HFFc6 (cell line): ENCODE measurements around the gene JARID2. TPM values are rescaled to one million over a fixed set of nuclear protein-coding genes. Genes with fewer than 3 reads are reported as not detected.

Experiments
- DNase-seq: peaks from one replicate; pipeline ENCODE4 v3.0.0-alpha.2; 2018
- H3K27ac Mint-ChIP-seq: 2 replicates; pipeline ENCODE4 v1.8.0; 2020; ENCODE audit warnings: mild to moderate bottlenecking, mixed read lengths
- H3K27me3 Mint-ChIP-seq: 2 replicates; pipeline ENCODE4 v1.8.0; 2021; ENCODE audit warnings: mild to moderate bottlenecking, moderate library complexity, mixed read lengths; ENCODE audit not compliant: insufficient read depth
- H3K36me3 Mint-ChIP-seq: 2 replicates; pipeline ENCODE4 v1.8.0; 2021; ENCODE audit warnings: low read depth, mixed read lengths
- H3K4me1 Mint-ChIP-seq: 2 replicates; pipeline ENCODE4 v1.8.0; 2020; ENCODE audit warnings: low read depth, mixed read lengths
- H3K4me3 Mint-ChIP-seq: 2 replicates; pipeline ENCODE4 v1.8.0; 2020; ENCODE audit warnings: mild to moderate bottlenecking, moderate library complexity, mixed read lengths
- H3K9me3 Mint-ChIP-seq: 2 replicates; pipeline ENCODE4 v1.8.0; 2020; ENCODE audit warnings: mild to moderate bottlenecking, mixed read lengths
- CTCF ChIP-seq: fragments of 200-600 bp; sonication (generic); IDR thresholded peaks from 2 replicates; pipeline ENCODE4 v1.5.0; 2021; ENCODE audit warnings: antibody characterized with exemption, mild to moderate bottlenecking
- total RNA-seq, 6 experiments: library from RNA; stranded (reverse); fragmentation: NEBNext Ultra II Directional; extraction: Animal tissue kit (Norgen Biotek cat#: 25700); gene quantifications; 2 replicates in 1 of 6; 3 replicates in 5 of 6; pipeline ENCODE4 v1.2.3, GENCODE V29; 2021

The JARID2 gene
- total RNA-seq, 6 experiments from 2014 or later, result 8.3 to 10.1 (median 9.5) TPM

GRCh38 chr6:15400572-15401004 lies 154.7 kb downstream of the JARID2 start:
- Mint-ChIP-seq H3K36me3 (no peaks in the 10 kb centered on the region), H3K4me1 (peaks cover 56% of the 10 kb centered on the region), H3K27me3 (peaks cover 3% of the 10 kb centered on the region; the same call in 1 of the 2 replicates), H3K9me3 (no peaks in the 10 kb centered on the region), H3K27ac (no peak overlapping the region), H3K4me3 (peak overlapping the region; percentile 42)
- no peak for DNase-seq
- no peak for TF ChIP-seq CTCF

- H3K27ac Mint-ChIP-seq, result no peak overlapping the region
- no peaks in the 10 kb centered on the region for H3K9me3 Mint-ChIP-seq
- H3K36me3 Mint-ChIP-seq, result no peaks in the 10 kb centered on the region
- no peak for DNase-seq
- H3K4me1 Mint-ChIP-seq, result peaks cover 56% of the 10 kb centered on the region
- H3K27me3 Mint-ChIP-seq, result peaks cover 3% of the 10 kb centered on the region; the same call in 1 of the 2 replicates
- no peak for TF ChIP-seq CTCF
- H3K4me3 Mint-ChIP-seq, result no peak overlapping the region; the same call in 1 of the 2 replicates
Measured at GRCh38 chr6:15401120-15401519, 155.3 kb downstream of the JARID2 start.

GRCh38 chr6:15401769-15402250 lies 155.9 kb downstream of the JARID2 start:
- H3K9me3 Mint-ChIP-seq, result no peaks in the 10 kb centered on the region
- H3K27me3 Mint-ChIP-seq, result peaks cover 3% of the 10 kb centered on the region; the same call in 1 of the 2 replicates
- peaks cover 56% of the 10 kb centered on the region for H3K4me1 Mint-ChIP-seq
- no peak for DNase-seq
- H3K4me3 Mint-ChIP-seq, result no peak overlapping the region
- no peak overlapping the region for H3K27ac Mint-ChIP-seq
- no peaks in the 10 kb centered on the region for H3K36me3 Mint-ChIP-seq
- TF ChIP-seq CTCF, result no peak

- no peak for TF ChIP-seq CTCF
- H3K36me3 Mint-ChIP-seq, result no peaks in the 10 kb centered on the region
- H3K9me3 Mint-ChIP-seq, result no peaks in the 10 kb centered on the region
- DNase-seq, result no peak
- no peak overlapping the region for H3K27ac Mint-ChIP-seq
- peaks cover 3% of the 10 kb centered on the region; the same call in 1 of the 2 replicates for H3K27me3 Mint-ChIP-seq
- H3K4me3 Mint-ChIP-seq, result no peak overlapping the region
- peaks cover 59% of the 10 kb centered on the region for H3K4me1 Mint-ChIP-seq
Measured at GRCh38 chr6:15402406-15403045, 156.7 kb downstream of the JARID2 start.

GRCh38 chr6:15403094-15403755 lies 157.4 kb downstream of the JARID2 start:
- Mint-ChIP-seq H3K9me3 (no peaks in the 10 kb centered on the region), H3K36me3 (no peaks in the 10 kb centered on the region), H3K4me1 (peaks cover 62% of the 10 kb centered on the region), H3K27me3 (peaks cover 3% of the 10 kb centered on the region; the same call in 1 of the 2 replicates), H3K4me3 (no peak overlapping the region), H3K27ac (no peak overlapping the region)
- DNase-seq, result no peak
- no peak for TF ChIP-seq CTCF
